Hair follicular keratinocyte (primary cell): ENCODE results near the gene TBX2. TPM values are rescaled to one million over a fixed set of nuclear protein-coding genes. Genes with fewer than 3 reads are reported as not detected.

Source experiments
- total RNA-seq: library from RNA; depleted of rRNA; stranded (reverse); fragments of >200 nt; gene quantifications from 2 replicates; pipeline ENCODE4 v1.2.3, GENCODE V29; 2015

Gene TBX2
- total RNA-seq: 0.31 and 0.38 TPM in 2 replicates

GRCh38 chr17:61399131-61400065, at the start of gene TBX2:
TSS of gene TBX2 (plus strand) at chr17:61399843. CDS start at chr17:61400177, 334 bp downstream.

GRCh38 chr17:61452301-61453290, 53.0 kb downstream of the TBX2 start, which contains the start of gene TBX4:
TSS of gene TBX4 (plus strand) at chr17:61452422. CDS start at chr17:61456491, 4,069 bp downstream.

Other genes with a start within 250 kb of the TBX2 start
- gene TBX4, start 52.6 kb downstream of the TBX2 start, total RNA-seq: not detected in 2 replicates
- gene NACA2, start 191.4 kb downstream of the TBX2 start, total RNA-seq: not detected in 2 replicates